ENCODE results near the gene ZC3HAV1. TPM values are rescaled to one million over a fixed set of nuclear protein-coding genes. Genes with fewer than 3 reads are reported as not detected.

Gene ZC3HAV1
- total RNA-seq, 2 experiments from 2014 or later: 117 to 118 TPM

- Mint-ChIP-seq H3K9me3 (peaks cover 19% of the 10 kb centered on the region), H3K27me3 (no peaks in the 10 kb centered on the region), H3K4me1 (peaks cover 2% of the 10 kb centered on the region), H3K36me3 (no peaks in the 10 kb centered on the region), H3K4me3 (no peak overlapping the region), H3K27ac (no peak overlapping the region)
- DNase-seq: no peak
These were observed 105.0 kb downstream of the ZC3HAV1 start for GRCh38 chr7:139004321-139005090.

GRCh38 chr7:138999414-138999813 is 110.1 kb downstream of the ZC3HAV1 start:
- Mint-ChIP-seq H3K27ac (no peak overlapping the region), H3K36me3 (no peaks in the 10 kb centered on the region), H3K27me3 (no peaks in the 10 kb centered on the region), H3K4me1 (peaks cover 6% of the 10 kb centered on the region), H3K9me3 (peaks cover 7% of the 10 kb centered on the region), H3K4me3 (no peak overlapping the region)
- no peak for DNase-seq

Other genes starting within 250 kb of the ZC3HAV1 start
- 1 to 10 TPM; 1.7 to 2.2 TPM for gene KIAA1549, start 128.3 kb downstream of the ZC3HAV1 start, total RNA-seq
- 10 to 100 TPM; 12.9 to 13.4 TPM for gene ZC3HAV1L, start 73.7 kb downstream of the ZC3HAV1 start, total RNA-seq
- gene UBN2, start 121.5 kb upstream of the ZC3HAV1 start, total RNA-seq: 1 to 10 TPM; 8.8 to 9.4 TPM
- 1 to 10 TPM; 6.3 to 7.7 TPM for gene FMC1, start 231.6 kb upstream of the ZC3HAV1 start, total RNA-seq